ENCODE data around the gene ARFGAP3.

DNA sequence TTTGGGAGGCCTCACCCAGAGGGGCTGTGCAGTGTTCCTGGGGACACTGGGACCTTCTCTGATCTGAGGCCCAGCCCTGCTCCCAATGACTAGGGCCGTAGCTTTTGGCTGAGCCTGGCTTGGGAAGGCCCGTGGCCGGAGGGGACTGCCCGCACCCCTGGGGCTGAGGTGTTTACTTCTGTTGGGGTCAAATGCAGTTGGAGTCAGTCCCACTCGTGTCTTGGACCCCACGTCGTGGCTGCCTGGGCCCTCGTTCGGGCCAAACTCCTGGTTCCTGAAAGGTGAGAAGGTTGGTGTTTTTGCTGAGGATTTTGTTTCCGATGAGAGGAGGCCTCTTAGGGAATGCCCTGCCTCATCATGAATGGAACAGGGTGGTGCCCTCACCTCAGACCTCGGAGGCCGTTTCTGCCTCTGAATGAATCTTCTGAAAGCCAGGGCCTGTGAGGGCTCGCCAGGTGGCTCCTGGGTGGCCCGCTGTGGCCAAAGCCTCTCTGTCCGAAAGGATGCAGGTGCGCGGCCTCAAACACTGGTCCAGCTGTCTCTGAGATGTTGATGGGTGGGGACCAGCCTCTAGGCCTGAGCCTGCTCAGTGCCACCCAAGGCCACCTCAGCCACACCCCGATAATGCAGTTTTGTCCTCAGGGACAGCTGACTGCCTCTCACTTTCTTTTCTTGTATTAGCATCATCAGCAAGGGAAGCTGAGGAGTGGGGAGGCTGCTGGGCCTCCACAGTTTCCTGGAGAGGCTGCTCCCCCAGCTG is 96.1 kb downstream of the ARFGAP3 start:
- TF ChIP-seq CTCF (IDR thresholded peaks at IDR 0.05): no peak
- TF ChIP-seq POLR2A (IDR thresholded peaks at IDR 0.05): no peak

All from heart left ventricle (tissue), 13 donors.